GM23338 (cell line): Measurements from ENCODE around the gene TAOK3. TPM values are rescaled to one million over a fixed set of nuclear protein-coding genes. Genes with fewer than 3 reads are reported as not detected.

Experiments
- ATAC-seq: fragments of 200-7000 bp; cut with Tn5 transposase; 3 replicates; pipeline ENCODE4 v1.9.1; 2020
- DNase-seq: peaks from one replicate; pipeline ENCODE4 v3.0.0-alpha.2; 2015; ENCODE audit warnings: low spot score
- H2AFZ ChIP-seq: fragments of 200-600 bp; sonication (generic); 2 replicates; pipeline ENCODE4 v1.8.0; 2016; ENCODE audit warnings: antibody characterized with exemption, mild to moderate bottlenecking, moderate library complexity
- H3F3A ChIP-seq: fragments of 200-600 bp; sonication (generic); replicated peaks from 2 replicates; pipeline ENCODE4 v1.8.0; 2017; ENCODE audit warnings: antibody characterized with exemption, mixed run types, low read depth
- H3K27ac ChIP-seq: fragments of 200-600 bp; sonication (generic); 2 replicates; pipeline ENCODE4 v1.6.1; 2016; ENCODE audit warnings: low read depth
- H3K27me3 ChIP-seq: fragments of 200-600 bp; sonication (generic); 2 replicates; pipeline ENCODE4 v1.8.0; 2016; ENCODE audit warnings: mild to moderate bottlenecking, mixed run types, moderate library complexity; ENCODE audit not compliant: insufficient read depth
- H3K36me3 ChIP-seq: fragments of 200-600 bp; sonication (generic); 2 replicates; pipeline ENCODE4 v1.8.0; 2016; ENCODE audit warnings: mild to moderate bottlenecking; ENCODE audit not compliant: insufficient read depth
- H3K4me1 ChIP-seq: fragments of 200-600 bp; sonication (generic); 2 replicates; pipeline ENCODE4 v1.8.0; 2016; ENCODE audit warnings: mild to moderate bottlenecking, moderate library complexity; ENCODE audit not compliant: insufficient read depth
- H3K4me2 ChIP-seq: fragments of 200-600 bp; sonication (generic); 2 replicates; pipeline ENCODE4 v1.7.1; 2017; ENCODE audit warnings: mixed run types
- H3K4me3 ChIP-seq: fragments of 200-600 bp; sonication (generic); 2 replicates; pipeline ENCODE4 v1.6.1; 2016; ENCODE audit warnings: mixed run types
- H3K79me2 ChIP-seq: fragments of 200-600 bp; sonication (generic); replicated peaks from 2 replicates; pipeline ENCODE4 v1.8.0; 2017; ENCODE audit warnings: mild to moderate bottlenecking; ENCODE audit not compliant: insufficient read depth
- H3K9me2 ChIP-seq: fragments of 200-600 bp; sonication (generic); 2 replicates; pipeline ENCODE4 v1.8.0; 2017; ENCODE audit not compliant: insufficient read depth
- H4K20me1 ChIP-seq: fragments of 200-600 bp; sonication (generic); replicated peaks from 2 replicates; pipeline ENCODE4 v1.8.0; 2017; ENCODE audit warnings: mild to moderate bottlenecking; ENCODE audit not compliant: insufficient read depth
- H3K27ac Mint-ChIP-seq: 2 replicates; pipeline ENCODE4 v1.8.0; 2020; ENCODE audit warnings: inconsistent platforms, mild to moderate bottlenecking, moderate library complexity, mixed read lengths
- H3K27me3 Mint-ChIP-seq: 3 replicates; pipeline ENCODE4 v1.8.0; 2022; ENCODE audit warnings: low read depth, mild to moderate bottlenecking, moderate library complexity, mixed read lengths, inconsistent platforms; ENCODE audit not compliant: insufficient read depth, poor library complexity
- H3K36me3 Mint-ChIP-seq: 3 replicates; pipeline ENCODE4 v1.8.0; 2021; ENCODE audit warnings: low read depth, mild to moderate bottlenecking, inconsistent platforms, moderate library complexity, mixed read lengths
- H3K4me1 Mint-ChIP-seq: 3 replicates; pipeline ENCODE4 v1.8.0; 2020; ENCODE audit warnings: mild to moderate bottlenecking, inconsistent platforms, mixed read lengths
- H3K4me3 Mint-ChIP-seq: 3 replicates; pipeline ENCODE4 v1.8.0; 2021; ENCODE audit warnings: moderate library complexity, mild to moderate bottlenecking, inconsistent platforms, mixed read lengths
- H3K9me3 Mint-ChIP-seq: 3 replicates; pipeline ENCODE4 v1.8.0; 2020; ENCODE audit warnings: moderate library complexity, mild to moderate bottlenecking, inconsistent platforms, mixed read lengths
- CTCF ChIP-seq, 2 experiments: fragments of 200-600 bp in 1 of 2; sonication (generic) in 1 of 2; conservative IDR thresholded peaks; 2 replicates each; pipeline versions ENCODE4 v1.5.1 to v1.6.1; 2016 to 2017; ENCODE audit warnings: antibody characterized with exemption in 2 of 2, low read depth in 2 of 2, mild to moderate bottlenecking in 2 of 2, moderate library complexity in 1 of 2
- JUNB ChIP-seq: IDR thresholded peaks from one replicate; pipeline ENCODE4 v1.6.1; 2016; ENCODE audit warnings: antibody characterized with exemption; ENCODE audit not compliant: unreplicated experiment
- POLR2AphosphoS5 ChIP-seq: IDR thresholded peaks from 2 replicates; pipeline ENCODE4 v1.6.1; 2016; ENCODE audit warnings: antibody characterized with exemption, low read depth
- STAT1 ChIP-seq: IDR thresholded peaks from one replicate; pipeline ENCODE4 v1.6.1; 2016; ENCODE audit warnings: antibody characterized with exemption; ENCODE audit not compliant: unreplicated experiment
- ZNF114 ChIP-seq: fragments of 250-450 bp; sonication (Bioruptor Pico); IDR thresholded peaks from 2 replicates; pipeline ENCODE4 v1.5.0; 2020; ENCODE audit warnings: mild to moderate bottlenecking, moderate library complexity
- ZNF331 ChIP-seq: fragments of 250-450 bp; sonication (Bioruptor Pico); IDR thresholded peaks from 2 replicates; pipeline ENCODE4 v1.5.0; 2020; ENCODE audit warnings: low read depth, mild to moderate bottlenecking, moderate library complexity
- ZNF462 ChIP-seq: fragments of 250-450 bp; sonication (Bioruptor Pico); IDR thresholded peaks from 2 replicates; pipeline ENCODE4 v1.5.0; 2020; ENCODE audit warnings: mild to moderate bottlenecking, moderate library complexity
- polyA plus RNA-seq: library from polyadenylated mRNA; unstranded; fragments of >200 nt; fragmentation: Nextera tagmentation; extraction: Ambion mirVana; gene quantifications from 2 replicates; pipeline ENCODE4 v1.2.1, GENCODE V29; 2016
- total RNA-seq: library from RNA; depleted of rRNA; stranded (reverse); fragments of >200 nt; shearing (Covaris generic); gene quantifications from 2 replicates; pipeline ENCODE4 v1.2.3, GENCODE V29; 2014
- TF ChIP-seq, protein P1 (sequence below): IDR thresholded peaks from one replicate; pipeline ENCODE4 v1.6.1; 2018; ENCODE audit warnings: antibody characterized with exemption; ENCODE audit not compliant: unreplicated experiment

The TAOK3 gene
- total and polyA plus RNA-seq, 2 experiments from 2014 or later, result 7.6 to 20.4 TPM

DNA sequence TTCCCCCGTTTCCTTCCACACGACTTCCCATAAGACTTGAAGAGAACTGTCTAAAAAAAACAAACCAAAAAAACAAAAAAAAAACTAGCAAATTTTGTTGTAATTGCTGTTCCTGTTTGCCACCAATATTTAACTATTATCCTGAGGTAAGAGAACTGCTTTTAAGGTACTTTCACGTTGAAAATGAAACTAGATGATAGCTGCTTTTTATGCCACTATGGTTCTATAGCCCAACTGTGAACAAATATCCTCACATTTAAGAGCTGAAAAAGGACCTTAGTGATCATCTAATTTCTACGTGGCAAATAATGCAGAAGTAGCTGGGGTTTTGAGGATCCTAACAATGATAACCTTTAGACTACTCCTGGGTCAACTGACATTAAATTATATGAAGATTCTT is 98.6 kb downstream of the TAOK3 start:
- H3F3A ChIP-seq, result no peaks in the 10 kb centered on the region
- no peaks in the 10 kb centered on the region for H3K79me2 ChIP-seq
- H2AFZ ChIP-seq, result no peak overlapping the region
- peaks cover 2% of the 10 kb centered on the region; the same call in 1 of the 3 replicates for H3K9me3 Mint-ChIP-seq
- no peaks in the 10 kb centered on the region for H3K36me3 ChIP-seq
- H3K27me3 ChIP-seq, result no peaks in the 10 kb centered on the region
- H3K36me3 Mint-ChIP-seq, result no peaks in the 10 kb centered on the region
- no peak for TF ChIP-seq ZNF331
- TF ChIP-seq STAT1, result no peak
- TF ChIP-seq, protein P1, sequence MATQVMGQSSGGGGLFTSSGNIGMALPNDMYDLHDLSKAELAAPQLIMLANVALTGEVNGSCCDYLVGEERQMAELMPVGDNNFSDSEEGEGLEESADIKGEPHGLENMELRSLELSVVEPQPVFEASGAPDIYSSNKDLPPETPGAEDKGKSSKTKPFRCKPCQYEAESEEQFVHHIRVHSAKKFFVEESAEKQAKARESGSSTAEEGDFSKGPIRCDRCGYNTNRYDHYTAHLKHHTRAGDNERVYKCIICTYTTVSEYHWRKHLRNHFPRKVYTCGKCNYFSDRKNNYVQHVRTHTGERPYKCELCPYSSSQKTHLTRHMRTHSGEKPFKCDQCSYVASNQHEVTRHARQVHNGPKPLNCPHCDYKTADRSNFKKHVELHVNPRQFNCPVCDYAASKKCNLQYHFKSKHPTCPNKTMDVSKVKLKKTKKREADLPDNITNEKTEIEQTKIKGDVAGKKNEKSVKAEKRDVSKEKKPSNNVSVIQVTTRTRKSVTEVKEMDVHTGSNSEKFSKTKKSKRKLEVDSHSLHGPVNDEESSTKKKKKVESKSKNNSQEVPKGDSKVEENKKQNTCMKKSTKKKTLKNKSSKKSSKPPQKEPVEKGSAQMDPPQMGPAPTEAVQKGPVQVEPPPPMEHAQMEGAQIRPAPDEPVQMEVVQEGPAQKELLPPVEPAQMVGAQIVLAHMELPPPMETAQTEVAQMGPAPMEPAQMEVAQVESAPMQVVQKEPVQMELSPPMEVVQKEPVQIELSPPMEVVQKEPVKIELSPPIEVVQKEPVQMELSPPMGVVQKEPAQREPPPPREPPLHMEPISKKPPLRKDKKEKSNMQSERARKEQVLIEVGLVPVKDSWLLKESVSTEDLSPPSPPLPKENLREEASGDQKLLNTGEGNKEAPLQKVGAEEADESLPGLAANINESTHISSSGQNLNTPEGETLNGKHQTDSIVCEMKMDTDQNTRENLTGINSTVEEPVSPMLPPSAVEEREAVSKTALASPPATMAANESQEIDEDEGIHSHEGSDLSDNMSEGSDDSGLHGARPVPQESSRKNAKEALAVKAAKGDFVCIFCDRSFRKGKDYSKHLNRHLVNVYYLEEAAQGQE, result no peak
- TF ChIP-seq CTCF (conservative IDR thresholded peaks at IDR 0.05; ENCODE audit: low read depth in 2 of 2), result no peak
- TF ChIP-seq ZNF462, result no peak
- no peak for TF ChIP-seq JUNB
- no peak for TF ChIP-seq ZNF114 (CRISPR knock-in tag)
- TF ChIP-seq POLR2AphosphoS5, result no peak
- no peaks in the 10 kb centered on the region for H3K4me1 ChIP-seq
- no peaks in the 10 kb centered on the region for H3K4me1 Mint-ChIP-seq
- no peak overlapping the region for H3K4me3 ChIP-seq
- H3K27ac Mint-ChIP-seq, result no peak overlapping the region
- H3K27ac ChIP-seq, result no peak overlapping the region
- no peak overlapping the region for H3K4me2 ChIP-seq
- H3K4me3 Mint-ChIP-seq, result no peak overlapping the region
- H3K27me3 Mint-ChIP-seq, result peaks cover 2% of the 10 kb centered on the region
- H4K20me1 ChIP-seq, result no peaks in the 10 kb centered on the region
- no peaks in the 10 kb centered on the region for H3K9me2 ChIP-seq
- DNase-seq (no peak), ATAC-seq (no peak)
